H1 (cell line): ENCODE measurements around the gene SLC2A3. TPM values are rescaled to one million over a fixed set of nuclear protein-coding genes. Genes with fewer than 3 reads are reported as not detected.

Experiments
- CTCF ChIA-PET: fragments of 300-600 bp; sonication (Branson Sonifier 250); formaldehyde crosslinking; loops from one replicate; lab custom pipeline; 2021; ENCODE audit not compliant: partially characterized antibody; lab: Charles Lee
- POLR2A ChIA-PET: fragments of 300-600 bp; sonication (Branson Sonifier 250); formaldehyde crosslinking; loops from one replicate; lab custom pipeline; 2021; ENCODE audit warnings: inconsistent platforms; ENCODE audit not compliant: partially characterized antibody; lab: Charles Lee
- DNase-seq, 2 experiments: peaks; one replicate each; pipeline versions ENCODE4 v3.0.0 to v3.0.0-alpha.2; 2010 to 2022; ENCODE audit warnings: low spot score in 2 of 2, low read depth in 1 of 2, mixed read lengths in 1 of 2
- FAIRE-seq: peaks from 2 replicates; lab custom pipeline; 2011; peaks lifted over from hg19 to GRCh38; lab: Jason Lieb, UNC
- H2AFZ ChIP-seq: 2 replicates; pipeline ENCODE4 v1.8.1; 2012; ENCODE audit warnings: low read length, inconsistent platforms
- H2AK5ac ChIP-seq: 2 replicates; pipeline ENCODE4 v1.6.1; 2013; ENCODE audit warnings: low read depth, low read length
- H2BK120ac ChIP-seq: replicated peaks from 2 replicates; pipeline ENCODE3; 2013; ENCODE audit warnings: low read depth, low read length, inconsistent platforms
- H2BK12ac ChIP-seq: 2 replicates; pipeline ENCODE4 v1.6.1; 2013; ENCODE audit warnings: low read depth, low read length
- H2BK15ac ChIP-seq: 2 replicates; pipeline ENCODE4 v1.6.1; 2013; ENCODE audit warnings: low read length
- H2BK20ac ChIP-seq: 2 replicates; pipeline ENCODE4 v1.6.1; 2013; ENCODE audit warnings: low read length
- H2BK5ac ChIP-seq: 2 replicates; pipeline ENCODE4 v1.6.1; 2013; ENCODE audit warnings: low read depth, low read length
- H3K14ac ChIP-seq: 2 replicates; pipeline ENCODE4 v1.6.1; 2013; ENCODE audit warnings: inconsistent platforms; ENCODE audit not compliant: insufficient read length
- H3K18ac ChIP-seq: 2 replicates; pipeline ENCODE4 v1.6.1; 2013; ENCODE audit warnings: low read length; ENCODE audit errors: extremely low read depth
- H3K23ac ChIP-seq: 2 replicates; pipeline ENCODE4 v1.6.1; 2013; ENCODE audit warnings: inconsistent platforms; ENCODE audit not compliant: insufficient read length
- H3K23me2 ChIP-seq: 2 replicates; pipeline ENCODE4 v1.6.1; 2013; ENCODE audit warnings: low read depth, low read length
- H3K27ac ChIP-seq: 2 replicates; pipeline ENCODE4 v1.6.1; 2011; ENCODE audit warnings: low read depth, low read length, inconsistent platforms
- H3K27me3 ChIP-seq, 4 experiments: replicated peaks in 1 of 4; 1 replicate in 1 of 4; 2 replicates in 3 of 4; pipeline versions ENCODE4 v1.6.1 to v1.8.1; 2011 to 2013; ENCODE audit warnings: low read length in 3 of 4, mild to moderate bottlenecking in 3 of 4, inconsistent platforms in 2 of 4, mixed read lengths in 2 of 4, moderate library complexity in 1 of 4; ENCODE audit not compliant: control insufficient read depth in 3 of 4, insufficient read depth in 3 of 4; ENCODE audit errors: extremely low read depth in 1 of 4
- H3K36me3 ChIP-seq, 4 experiments: 2 replicates each; pipeline versions ENCODE4 v1.6.1 to v1.8.1; 2011 to 2013; ENCODE audit warnings: mild to moderate bottlenecking in 4 of 4, low read length in 3 of 4, moderate library complexity in 2 of 4, control low read depth in 1 of 4, inconsistent platforms in 1 of 4; ENCODE audit not compliant: insufficient read depth in 4 of 4, control insufficient read depth in 2 of 4
- H3K4ac ChIP-seq: replicated peaks from 2 replicates; pipeline ENCODE3; 2013; ENCODE audit warnings: low read length, low read depth, mixed read lengths, inconsistent platforms; ENCODE audit not compliant: insufficient read length
- H3K4me1 ChIP-seq, 4 experiments: replicated peaks in 1 of 4; 1 replicate in 1 of 4; 2 replicates in 3 of 4; pipeline versions ENCODE4 v1.6.1 to v1.8.1; 2011 to 2013; ENCODE audit warnings: low read length in 3 of 4, inconsistent platforms in 2 of 4, mixed read lengths in 1 of 4; ENCODE audit not compliant: insufficient read depth in 4 of 4, control insufficient read depth in 3 of 4
- H3K4me2 ChIP-seq, 2 experiments: 2 replicates each; pipeline versions ENCODE4 v1.6.1 to v1.8.1; 2011 to 2013; ENCODE audit warnings: low read depth in 2 of 2, low read length in 2 of 2, control low read depth in 1 of 2, inconsistent platforms in 1 of 2, mild to moderate bottlenecking in 1 of 2; ENCODE audit not compliant: insufficient read depth in 1 of 2
- H3K4me3 ChIP-seq, 4 experiments: fragments of 200-600, 300-600 bp in 1 of 4; sonication (generic), shearing (Covaris generic), sonication (Bioruptor Twin) in 1 of 4; 2 replicates each; pipeline versions ENCODE4 v1.5.1 to v1.8.1; 2011 to 2016; ENCODE audit warnings: low read length in 4 of 4, low read depth in 3 of 4, control low read depth in 2 of 4, inconsistent platforms in 2 of 4, mild to moderate bottlenecking in 2 of 4, mixed read lengths in 1 of 4, moderate library complexity in 1 of 4; ENCODE audit not compliant: insufficient read depth in 2 of 4; ENCODE audit errors: extremely low read depth in 1 of 4
- H3K56ac ChIP-seq: replicated peaks from 2 replicates; pipeline ENCODE3; 2013; ENCODE audit warnings: low read depth, mild to moderate bottlenecking, mixed read lengths, low read length, inconsistent platforms; ENCODE audit not compliant: insufficient read length
- H3K79me1 ChIP-seq: 2 replicates; pipeline ENCODE4 v1.6.1; 2013; ENCODE audit warnings: low read depth, low read length, control low read depth
- H3K79me2 ChIP-seq, 2 experiments: 2 replicates each; pipeline versions ENCODE4 v1.6.1 to v1.8.1; 2012 to 2013; ENCODE audit warnings: low read length in 2 of 2, mild to moderate bottlenecking in 2 of 2, inconsistent platforms in 1 of 2; ENCODE audit not compliant: insufficient read depth in 2 of 2, control insufficient read depth in 1 of 2
- H3K9ac ChIP-seq, 4 experiments: replicated peaks in 1 of 4; 1 replicate in 1 of 4; 2 replicates in 3 of 4; pipeline versions ENCODE4 v1.6.1 to v1.8.1; 2011 to 2013; ENCODE audit warnings: low read depth in 3 of 4, low read length in 3 of 4, control low read depth in 2 of 4, mild to moderate bottlenecking in 2 of 4, moderate library complexity in 2 of 4, inconsistent platforms in 1 of 4; ENCODE audit errors: extremely low read depth in 1 of 4
- H3K9me3 ChIP-seq, 2 experiments: 2 replicates each; pipeline versions ENCODE4 v1.6.1 to v1.8.1; 2012 to 2013; ENCODE audit warnings: mild to moderate bottlenecking in 2 of 2, moderate library complexity in 2 of 2, control low read depth in 1 of 2, inconsistent platforms in 1 of 2, low read depth in 1 of 2, low read length in 1 of 2, mixed read lengths in 1 of 2; ENCODE audit not compliant: insufficient read depth in 2 of 2
- H4K20me1 ChIP-seq, 2 experiments: replicated peaks in 1 of 2; 2 replicates each; pipeline versions ENCODE3 to v1.8.1; 2011 to 2013; ENCODE audit warnings: inconsistent platforms in 2 of 2, low read length in 2 of 2, mild to moderate bottlenecking in 1 of 2; ENCODE audit not compliant: insufficient read depth in 2 of 2, control insufficient read depth in 1 of 2
- H4K5ac ChIP-seq: 2 replicates; pipeline ENCODE4 v1.6.1; 2013; ENCODE audit warnings: low read length, low read depth, mixed read lengths, inconsistent platforms; ENCODE audit not compliant: insufficient read length
- H4K8ac ChIP-seq: 2 replicates; pipeline ENCODE4 v1.8.0; 2013; ENCODE audit warnings: mild to moderate bottlenecking, moderate library complexity, low read length, inconsistent platforms; ENCODE audit not compliant: insufficient read depth; ENCODE audit errors: extremely low read depth
- H4K91ac ChIP-seq: replicated peaks from 2 replicates; pipeline ENCODE3; 2013; ENCODE audit warnings: low read length, mixed read lengths, inconsistent platforms; ENCODE audit not compliant: insufficient read length
- EZH2 ChIP-seq: fragments of 200-600 bp; sonication (generic); IDR thresholded peaks from 2 replicates; pipeline ENCODE4 v1.7.1; 2012; ENCODE audit warnings: low read depth, mild to moderate bottlenecking, moderate library complexity, low read length, inconsistent platforms; ENCODE audit not compliant: severe bottlenecking
- JUN ChIP-seq: IDR thresholded peaks from 2 replicates; pipeline ENCODE4 v1.6.1; 2011; ENCODE audit warnings: low read depth, mild to moderate bottlenecking, improper control_type of control experiment, low read length
- KDM4A ChIP-seq: IDR thresholded peaks from one replicate; pipeline ENCODE4 v1.7.1; 2012; ENCODE audit warnings: low read depth, mild to moderate bottlenecking, moderate library complexity, low read length, inconsistent platforms; ENCODE audit not compliant: severe bottlenecking
- RFX5 ChIP-seq: IDR thresholded peaks from 2 replicates; pipeline ENCODE4 v1.6.1; 2011; ENCODE audit warnings: low read depth, low read length, improper control_type of control experiment, borderline replicate concordance
- TEAD4 ChIP-seq: IDR thresholded peaks from 2 replicates; pipeline ENCODE4 v1.6.1; 2012; ENCODE audit warnings: low read depth, low read length, inconsistent platforms, mixed read lengths
- WGBS, 2 experiments: shearing (Covaris generic) in 1 of 2; methylation state at CpG; one replicate each; pipeline versions ENCODE4 v1.1.6 to v1.1.7; 2013 to 2015; ENCODE audit warnings: low lambda C conversion rate in 2 of 2, mixed read lengths in 2 of 2, inconsistent platforms in 1 of 2, low coverage in 1 of 2, missing lambda C conversion rate in 1 of 2; ENCODE audit not compliant: insufficient replicate concordance in 2 of 2, insufficient coverage in 1 of 2, insufficient read length in 1 of 2; ENCODE audit errors: extremely low coverage in 1 of 2, missing lambda C conversion rate in 1 of 2; 5-methylcytosine and 5-hydroxymethylcytosine counted together
- polyA plus RNA-seq, 7 experiments: library from polyadenylated mRNA; depleted of rRNA in 3 of 7; stranded (reverse) in 5 of 7; unstranded in 2 of 7; fragments of >200 nt in 5 of 7; fragments of 200-250 nt in 2 of 7; gene quantifications; 1 replicate in 5 of 7; 2 replicates in 1 of 7; 4 replicates in 1 of 7; pipeline versions ENCODE4 v1.2.1 to v1.2.3, GENCODE V29; 2011 to 2013; ENCODE audit warnings: missing spikeins in 2 of 7, mixed read lengths in 2 of 7
- total RNA-seq: library from RNA; stranded (reverse); fragmentation: NEBNext Ultra II Directional; extraction: Animal tissue kit (Norgen Biotek cat#: 25700); gene quantifications from 2 replicates; pipeline ENCODE4 v1.2.1, GENCODE V29; 2021

Gene SLC2A3
- total and polyA plus RNA-seq, 2 of the 8 experiments (the other 6 are each of a cell fraction or from before 2014, with no cell fraction given): 417 to 688 TPM

DNA sequence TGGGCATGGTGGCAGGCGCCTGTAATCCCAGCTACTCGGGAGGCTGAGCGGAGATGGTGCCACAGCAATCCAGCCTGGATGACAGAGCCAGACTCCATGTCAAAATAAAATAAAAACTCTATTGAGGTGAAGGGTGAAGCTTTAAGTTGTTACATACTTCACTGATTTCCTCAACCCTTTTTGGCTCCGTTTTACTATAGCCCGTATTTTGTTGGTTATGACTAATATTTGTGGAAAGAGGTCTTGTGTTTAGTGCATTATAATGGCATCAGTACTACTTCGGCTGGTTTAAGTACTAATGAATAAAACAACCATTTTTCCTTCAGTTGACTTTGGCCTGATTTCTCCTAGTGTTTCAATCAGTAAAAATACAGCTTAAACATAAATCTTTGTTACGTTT lies 36.2 kb downstream of the SLC2A3 start:
- Histone ChIP-seq H4K20me1 (no peaks in the 10 kb centered on the region), H3K9ac (no peak overlapping the region), H3K56ac (no peak overlapping the region), H3K79me2 (no peaks in the 10 kb centered on the region), H2AK5ac (no peak overlapping the region), H2BK12ac (no peak overlapping the region), H2BK5ac (no peak overlapping the region), H3K4me1 (no peaks in the 10 kb centered on the region; a peak in 1 of 7 replicates), H4K8ac (no peak overlapping the region), H3K18ac (no peak overlapping the region), H2BK120ac (no peak overlapping the region), H3K27me3 (no peaks in the 10 kb centered on the region), H3K14ac (no peak overlapping the region), H3K36me3 (no peaks in the 10 kb centered on the region), H2BK15ac (no peak overlapping the region), H2AFZ (no peak overlapping the region), H3K23ac (no peak overlapping the region), H2BK20ac (no peak overlapping the region), H3K9me3 (no peaks in the 10 kb centered on the region), H3K23me2 (no peaks in the 10 kb centered on the region), H3K4me2 (no peak overlapping the region), H3K27ac (no peak overlapping the region), H3K79me1 (no peaks in the 10 kb centered on the region), H4K91ac (no peak overlapping the region), H3K4ac (no peak overlapping the region), H4K5ac (peak overlapping the region; percentile 43), H3K4me3 (no peak overlapping the region)
- DNase-seq (no peak), FAIRE-seq (no peak)
- TF ChIP-seq JUN (no peak), TEAD4 (no peak), EZH2 (no peak), RFX5 (no peak), KDM4A (no peak)
- 97% methylated on average over 7 of the region's 7 CpGs; no CpG with 5 or more reads in 1 of the 2 experiments for WGBS, 2 experiments
- ChIA-PET POLR2A (interaction anchor here (0.6 to 1.6 kb wide), 4 partner anchors 8 to 43 kb away, joined by 3 read pairs; no protein-coding TSS in a partner anchor), CTCF (interaction anchor here (1.1 to 1.8 kb wide), 3 partner anchors 9 to 33 kb away, joined by 3 to 8 read pairs (median 4); no protein-coding TSS in a partner anchor)
